Epidermal melanocyte (primary cell): ENCODE results near the gene RPS27L.
A peak's percentile ranks its signal among the peaks of the same experiment; 100 is the strongest.

ENCODE experiments used
- DNase-seq: peaks from one replicate; pipeline ENCODE4 v3.0.0; 2011; ENCODE audit warnings: low spot score; ENCODE audit not compliant: insufficient read length

The RPS27L gene

GRCh38 chr15:63157118-63157843 is at the start of gene RPS27L:
Gene RPS27L, minus strand, starts transcription at chr15:63157477. Its CDS starts 72 bp downstream, at chr15:63157405.
- peak; percentile 79 for DNase-seq

- no peak for DNase-seq
These were observed 48.8 kb upstream of the RPS27L start for GRCh38 chr15:63206079-63206478.

- no peak for DNase-seq
These were observed 46.3 kb upstream of the RPS27L start for GRCh38 chr15:63203451-63204090.

- DNase-seq, result no peak
These were observed 45.6 kb upstream of the RPS27L start for GRCh38 chr15:63202861-63203260.

- no peak for DNase-seq
These were observed 43.4 kb upstream of the RPS27L start for GRCh38 chr15:63200464-63201249.

GRCh38 chr15:63198371-63199250 is 41.3 kb upstream of the RPS27L start:
- no peak for DNase-seq

GRCh38 chr15:63197626-63198025 is 40.3 kb upstream of the RPS27L start:
- no peak for DNase-seq

- DNase-seq, result no peak
These were observed 39.6 kb upstream of the RPS27L start for GRCh38 chr15:63196842-63197241.

GRCh38 chr15:63195569-63196015 is 38.3 kb upstream of the RPS27L start:
- DNase-seq, result no peak

- DNase-seq, result no peak
These were observed 37.7 kb upstream of the RPS27L start for GRCh38 chr15:63194880-63195568.

GRCh38 chr15:63194302-63194701 is 37.0 kb upstream of the RPS27L start:
- DNase-seq, result no peak

GRCh38 chr15:63192619-63193206 is 35.4 kb upstream of the RPS27L start:
- no peak for DNase-seq

GRCh38 chr15:63191895-63192618 is 34.8 kb upstream of the RPS27L start:
- DNase-seq, result no peak

GRCh38 chr15:63190769-63191649 is 33.7 kb upstream of the RPS27L start:
- no peak for DNase-seq

- no peak for DNase-seq
These were observed 32.9 kb upstream of the RPS27L start for GRCh38 chr15:63189941-63190768.

- DNase-seq, result peak; percentile 57
These were observed 31.9 kb upstream of the RPS27L start, which contains the start of gene RAB8B for GRCh38 chr15:63188926-63189871. Gene RAB8B, plus strand, starts transcription at chr15:63189606. Its CDS starts 19 bp downstream, at chr15:63189625.
